ENCODE results near the gene ATF7.
"Not testable (repeated sequence)": the region's sequence is repeated elsewhere in the genome, so short reads cannot be mapped to it uniquely, and the experiment has no call there.

The ATF7 gene

GRCh38 chr12:53594897-53595615 is 31.1 kb downstream of the ATF7 start:
- no peak for DNase-seq

- no peak for DNase-seq
Observed at GRCh38 chr12:53593707-53594106, 32.5 kb downstream of the ATF7 start.

GRCh38 chr12:53593031-53593430 is 33.2 kb downstream of the ATF7 start:
- DNase-seq = no peak

GRCh38 chr12:53592426-53592825 is 33.8 kb downstream of the ATF7 start:
- DNase-seq = no peak

GRCh38 chr12:53591301-53592206 is 34.6 kb downstream of the ATF7 start:
- DNase-seq = no peak

- DNase-seq = no peak
Observed at GRCh38 chr12:53590652-53591051, 35.5 kb downstream of the ATF7 start.

- DNase-seq = no peak
Observed at GRCh38 chr12:53589915-53590314, 36.3 kb downstream of the ATF7 start.

GRCh38 chr12:53589423-53589822 is 36.8 kb downstream of the ATF7 start:
- no peak for DNase-seq

GRCh38 chr12:53588123-53588522 is 38.1 kb downstream of the ATF7 start:
- DNase-seq = no peak

GRCh38 chr12:53586745-53587144 is 39.4 kb downstream of the ATF7 start:
- no peak for DNase-seq

GRCh38 chr12:53585448-53586125 is 40.6 kb downstream of the ATF7 start:
- DNase-seq = no peak

- DNase-seq = no peak
Observed at GRCh38 chr12:53579545-53579955, 46.6 kb downstream of the ATF7 start.

- DNase-seq = no peak
Observed at GRCh38 chr12:53578783-53579182, 47.4 kb downstream of the ATF7 start.

- no peak for DNase-seq
Observed at GRCh38 chr12:53577941-53578352, 48.2 kb downstream of the ATF7 start.

GRCh38 chr12:53575502-53576249 is 50.5 kb downstream of the ATF7 start:
- DNase-seq = no peak

GRCh38 chr12:53572134-53572758 is 53.9 kb downstream of the ATF7 start:
- DNase-seq = no peak

GRCh38 chr12:53571295-53571694 is 54.9 kb downstream of the ATF7 start:
- DNase-seq = no peak

GRCh38 chr12:53568809-53569557 is 57.2 kb downstream of the ATF7 start:
- no peak for DNase-seq

GRCh38 chr12:53567961-53568808 is 58.0 kb downstream of the ATF7 start:
- DNase-seq = no peak

- not testable (repeated sequence) for DNase-seq
Observed at GRCh38 chr12:53565376-53565775, 60.8 kb downstream of the ATF7 start.

- no peak for DNase-seq
Observed at GRCh38 chr12:53564941-53565340, 61.2 kb downstream of the ATF7 start.
